Measurements from ENCODE around the gene CUEDC1. TPM values are rescaled to one million over a fixed set of nuclear protein-coding genes. Genes with fewer than 3 reads are reported as not detected.

The CUEDC1 gene
- total and polyA plus RNA-seq, 9 of the 15 experiments (the other 6 are each of a cell fraction or from before 2014, with no cell fraction given) = 0.20 to 4.1 (median 1.6) TPM; not detected in 1

DNA sequence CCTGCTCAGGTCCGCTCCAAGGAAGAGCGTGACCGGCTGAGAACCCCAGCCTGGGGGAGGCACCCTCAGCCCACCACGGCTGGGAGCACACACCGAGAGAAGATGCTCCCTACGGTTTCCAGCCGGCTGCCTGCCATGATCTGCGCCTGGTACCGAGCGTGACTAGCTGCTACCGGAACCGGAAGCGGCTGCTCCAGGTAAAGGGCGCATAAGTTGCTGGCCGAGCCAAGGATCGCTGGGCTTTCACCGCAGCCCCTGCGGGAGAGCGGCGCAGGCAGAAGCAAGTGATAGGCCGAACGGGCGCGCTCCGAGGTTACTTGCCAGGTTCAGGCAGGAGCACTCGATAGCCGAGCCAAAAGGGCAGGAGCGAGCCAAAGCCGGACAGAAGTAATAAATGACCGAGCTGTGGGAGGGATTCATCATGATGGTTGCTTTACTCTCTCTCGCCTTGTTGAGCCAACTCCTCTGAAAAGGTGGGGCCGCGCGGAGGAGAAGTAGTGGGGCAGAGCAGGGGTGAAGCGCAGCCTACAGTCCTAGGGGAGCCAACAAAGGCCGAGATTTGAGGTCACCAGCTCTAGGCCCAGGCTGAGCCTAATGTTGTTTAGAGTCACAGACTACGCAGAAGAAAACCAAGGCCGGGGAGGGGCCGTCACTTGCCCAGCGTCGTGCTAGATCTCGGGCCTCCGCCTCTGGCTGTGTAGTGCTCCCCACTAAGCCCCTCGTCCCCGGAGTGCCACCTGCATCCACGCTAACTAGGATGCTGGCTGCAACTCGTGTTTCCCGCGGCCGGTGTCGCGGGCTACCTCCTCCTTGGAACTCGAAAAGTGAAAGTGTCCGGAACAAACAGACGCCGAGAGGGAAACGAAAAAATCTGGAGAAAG, 105.1 kb downstream of the CUEDC1 start, which contains the start of gene MRPS23 (continued):
- TF ChIP-seq, protein P1, sequence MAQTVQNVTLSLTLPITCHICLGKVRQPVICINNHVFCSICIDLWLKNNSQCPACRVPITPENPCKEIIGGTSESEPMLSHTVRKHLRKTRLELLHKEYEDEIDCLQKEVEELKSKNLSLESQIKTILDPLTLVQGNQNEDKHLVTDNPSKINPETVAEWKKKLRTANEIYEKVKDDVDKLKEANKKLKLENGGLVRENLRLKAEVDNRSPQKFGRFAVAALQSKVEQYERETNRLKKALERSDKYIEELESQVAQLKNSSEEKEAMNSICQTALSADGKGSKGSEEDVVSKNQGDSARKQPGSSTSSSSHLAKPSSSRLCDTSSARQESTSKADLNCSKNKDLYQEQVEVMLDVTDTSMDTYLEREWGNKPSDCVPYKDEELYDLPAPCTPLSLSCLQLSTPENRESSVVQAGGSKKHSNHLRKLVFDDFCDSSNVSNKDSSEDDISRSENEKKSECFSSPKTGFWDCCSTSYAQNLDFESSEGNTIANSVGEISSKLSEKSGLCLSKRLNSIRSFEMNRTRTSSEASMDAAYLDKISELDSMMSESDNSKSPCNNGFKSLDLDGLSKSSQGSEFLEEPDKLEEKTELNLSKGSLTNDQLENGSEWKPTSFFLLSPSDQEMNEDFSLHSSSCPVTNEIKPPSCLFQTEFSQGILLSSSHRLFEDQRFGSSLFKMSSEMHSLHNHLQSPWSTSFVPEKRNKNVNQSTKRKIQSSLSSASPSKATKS (CRISPR knock-in tag; IDR thresholded peaks at IDR 0.05) = no peak
- TF ChIP-seq MAZ (CRISPR knock-in tag; conservative IDR thresholded peaks at IDR 0.05 in 1 of 2, IDR thresholded peaks at IDR 0.05 in 1 of 2) (peak; percentile 94 to 97), ZNF3 (CRISPR knock-in tag; IDR thresholded peaks at IDR 0.05) (no peak), TEAD4 (IDR thresholded peaks at IDR 0.05; ENCODE audit: low read length) (peak; percentile 48), TEAD4 (CRISPR knock-in tag; IDR thresholded peaks at IDR 0.05; ENCODE audit: borderline replicate concordance) (0 out of 2 replicates have a peak, but pooled peaks have one; percentile 42), THRAP3 (IDR thresholded peaks at IDR 0.05; ENCODE audit: borderline replicate concordance) (no peak), ZNF174 (CRISPR knock-in tag; IDR thresholded peaks at IDR 0.05) (no peak), NFE2 (IDR thresholded peaks at IDR 0.05; ENCODE audit: low read depth) (peak; percentile 43; the same call in 1 of the 2 replicates), ZNF232 (CRISPR knock-in tag; IDR thresholded peaks at IDR 0.05) (no peak), ZNF184 (CRISPR knock-in tag; IDR thresholded peaks at IDR 0.05) (no peak), GATAD2B (IDR thresholded peaks at IDR 0.05; ENCODE audit: borderline replicate concordance) (no peak), ILF3 (IDR thresholded peaks at IDR 0.05; ENCODE audit: borderline replicate concordance) (no peak), ARNT (IDR thresholded peaks at IDR 0.05) (peak in 1 of 2 experiments; percentile 47; a peak in 1 of 4 replicates), SRSF7 (optimal IDR thresholded peaks at IDR 0.05; ENCODE audit: low read depth, low read length) (no peak), HNRNPK (IDR thresholded peaks at IDR 0.05; ENCODE audit: low read depth, low read length, poor library complexity, severe bottlenecking) (no peak), KAT7 (CRISPR knock-in tag; IDR thresholded peaks at IDR 0.05; ENCODE audit: borderline replicate concordance) (peak; percentile 96; the same call in 1 of the 2 replicates), ZNF431 (CRISPR knock-in tag; IDR thresholded peaks at IDR 0.05) (peak; percentile 76), MTA2 (IDR thresholded peaks at IDR 0.05; ENCODE audit: low read depth) (no peak), ETV5 (CRISPR knock-in tag; IDR thresholded peaks at IDR 0.05; ENCODE audit: low read depth) (peak; percentile 88), KLF13 (tag; IDR thresholded peaks at IDR 0.05; ENCODE audit: borderline replicate concordance, low read depth) (no peak; the same call in 1 of the 2 replicates), BHLHE40 (IDR thresholded peaks at IDR 0.05; ENCODE audit: low read length) (peak; percentile 79), ZNF589 (CRISPR knock-in tag; IDR thresholded peaks at IDR 0.05; ENCODE audit: low read depth) (0 out of 2 replicates have a peak, but pooled peaks have one; percentile 39)
- TF ChIP-seq, protein P2, sequence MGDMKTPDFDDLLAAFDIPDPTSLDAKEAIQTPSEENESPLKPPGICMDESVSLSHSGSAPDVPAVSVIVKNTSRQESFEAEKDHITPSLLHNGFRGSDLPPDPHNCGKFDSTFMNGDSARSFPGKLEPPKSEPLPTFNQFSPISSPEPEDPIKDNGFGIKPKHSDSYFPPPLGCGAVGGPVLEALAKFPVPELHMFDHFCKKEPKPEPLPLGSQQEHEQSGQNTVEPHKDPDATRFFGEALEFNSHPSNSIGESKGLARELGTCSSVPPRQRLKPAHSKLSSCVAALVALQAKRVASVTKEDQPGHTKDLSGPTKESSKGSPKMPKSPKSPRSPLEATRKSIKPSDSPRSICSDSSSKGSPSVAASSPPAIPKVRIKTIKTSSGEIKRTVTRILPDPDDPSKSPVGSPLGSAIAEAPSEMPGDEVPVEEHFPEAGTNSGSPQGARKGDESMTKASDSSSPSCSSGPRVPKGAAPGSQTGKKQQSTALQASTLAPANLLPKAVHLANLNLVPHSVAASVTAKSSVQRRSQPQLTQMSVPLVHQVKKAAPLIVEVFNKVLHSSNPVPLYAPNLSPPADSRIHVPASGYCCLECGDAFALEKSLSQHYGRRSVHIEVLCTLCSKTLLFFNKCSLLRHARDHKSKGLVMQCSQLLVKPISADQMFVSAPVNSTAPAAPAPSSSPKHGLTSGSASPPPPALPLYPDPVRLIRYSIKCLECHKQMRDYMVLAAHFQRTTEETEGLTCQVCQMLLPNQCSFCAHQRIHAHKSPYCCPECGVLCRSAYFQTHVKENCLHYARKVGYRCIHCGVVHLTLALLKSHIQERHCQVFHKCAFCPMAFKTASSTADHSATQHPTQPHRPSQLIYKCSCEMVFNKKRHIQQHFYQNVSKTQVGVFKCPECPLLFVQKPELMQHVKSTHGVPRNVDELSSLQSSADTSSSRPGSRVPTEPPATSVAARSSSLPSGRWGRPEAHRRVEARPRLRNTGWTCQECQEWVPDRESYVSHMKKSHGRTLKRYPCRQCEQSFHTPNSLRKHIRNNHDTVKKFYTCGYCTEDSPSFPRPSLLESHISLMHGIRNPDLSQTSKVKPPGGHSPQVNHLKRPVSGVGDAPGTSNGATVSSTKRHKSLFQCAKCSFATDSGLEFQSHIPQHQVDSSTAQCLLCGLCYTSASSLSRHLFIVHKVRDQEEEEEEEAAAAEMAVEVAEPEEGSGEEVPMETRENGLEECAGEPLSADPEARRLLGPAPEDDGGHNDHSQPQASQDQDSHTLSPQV (IDR thresholded peaks at IDR 0.05) = peak; percentile 41; the same call in 1 of the 2 replicates
